Measurements from ENCODE around the gene ZNF483. TPM values are rescaled to one million over a fixed set of nuclear protein-coding genes. Genes with fewer than 3 reads are reported as not detected.

Gene ZNF483
- total and polyA plus RNA-seq, 12 donors, result 1.2 to 25.1 (median 16.6) TPM

DNA sequence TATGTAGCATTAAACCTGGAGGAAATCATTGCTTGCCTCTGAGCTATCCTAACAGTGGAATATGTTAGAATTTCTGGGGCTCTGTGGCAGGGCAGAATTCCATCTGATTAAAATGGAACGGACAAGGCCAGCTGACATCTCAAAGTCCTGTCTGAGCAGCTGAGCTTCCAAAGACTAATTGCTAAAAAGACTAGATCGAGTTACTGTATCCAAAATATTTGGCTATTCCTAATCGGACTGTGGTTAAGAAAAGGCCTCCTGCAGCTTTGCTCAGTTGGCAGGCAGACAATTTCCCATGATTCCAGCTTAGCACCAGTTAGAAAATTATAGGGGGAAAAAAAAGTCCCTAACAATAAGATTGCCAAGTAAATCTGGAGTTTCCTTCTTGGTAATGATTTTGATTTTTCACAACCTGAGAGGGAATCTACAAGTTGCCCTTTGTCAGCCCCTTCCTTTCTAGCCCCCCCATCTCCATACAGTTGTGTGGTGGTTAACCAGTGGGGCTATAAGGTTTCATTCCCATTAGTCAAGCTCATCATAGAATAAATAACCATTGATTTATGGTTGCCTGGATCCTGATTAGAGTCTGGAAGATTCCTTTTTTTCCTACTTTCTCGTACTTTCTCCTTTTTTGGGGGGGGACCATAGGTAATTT is 48.1 kb downstream of the ZNF483 start:
- no peaks in the 10 kb centered on the region for H3K4me1 ChIP-seq (replicated peaks in 1 of 2)
- H3K9me3 ChIP-seq (replicated peaks in 1 of 3), result no peaks in the 10 kb centered on the region
- H3K4me3 ChIP-seq, result no peak overlapping the region
- TF ChIP-seq CTCF (IDR thresholded peaks at IDR 0.05) (no peak), POLR2A (IDR thresholded peaks at IDR 0.05) (no peak)
- peaks cover 0 to 78% of the 10 kb centered on the region in 2 donors for H3K36me3 ChIP-seq (replicated peaks in 1 of 2)
- intact Hi-C loops (cut with DNase I), result loop anchor here in 1 of 2 donors (10.0 kb wide), 1 partner anchor 148 kb away; no protein-coding TSS in a partner anchor
- DNase-seq, result peak in 6 of 7 donors; percentile 14 to 61 (median 41)
- WGBS, 4 donors, result 32 to 47% (median 42%) methylated on average over 4 of the region's 4 CpGs
- no peak overlapping the region for H3K27ac ChIP-seq
- no peaks in the 10 kb centered on the region for H3K27me3 ChIP-seq

- H3K4me3 ChIP-seq, result no peak overlapping the region
- H3K27me3 ChIP-seq, result no peaks in the 10 kb centered on the region
- WGBS, 4 donors, result 30 to 53% (median 40%) methylated on average over 3 of the region's 3 CpGs
- peaks cover 0 to 6% of the 10 kb centered on the region in 2 donors for H3K4me1 ChIP-seq (replicated peaks in 1 of 2)
- TF ChIP-seq POLR2A (IDR thresholded peaks at IDR 0.05), result no peak
- no peak for TF ChIP-seq CTCF (IDR thresholded peaks at IDR 0.05)
- peak overlapping the region in 2 of 5 donors; percentile 32 to 37 for H3K27ac ChIP-seq
- H3K36me3 ChIP-seq (replicated peaks in 1 of 2), result peaks cover 0 to 53% of the 10 kb centered on the region in 2 donors
- no peaks in the 10 kb centered on the region for H3K9me3 ChIP-seq (replicated peaks in 1 of 3)
- intact Hi-C loops (cut with DNase I), result no loop called here
- DNase-seq, result peak; percentile 78 to 93 (median 90)
These were observed 57.9 kb downstream of the ZNF483 start for GRCh38 chr9:111582888-111583287.

DNA sequence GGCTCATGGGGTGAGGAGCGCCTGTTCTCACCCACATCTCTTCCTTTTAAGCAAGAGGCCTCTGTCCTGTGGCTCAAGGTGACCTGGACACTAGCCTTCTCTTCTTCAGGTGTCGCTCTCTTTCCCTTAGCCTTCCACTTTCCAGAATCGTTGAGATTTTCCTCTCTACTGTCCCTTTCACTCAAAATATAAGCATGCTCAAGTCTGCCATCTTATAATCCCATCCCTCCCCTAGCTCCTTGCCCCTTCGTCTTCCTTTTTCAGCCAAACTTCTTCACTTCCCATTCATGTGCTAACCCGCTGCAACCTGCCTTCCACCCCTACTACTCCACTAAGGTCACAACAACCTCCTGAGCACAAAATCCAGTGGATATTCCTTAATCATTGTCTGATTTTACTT is 61.4 kb downstream of the ZNF483 start:
- no peak overlapping the region for H3K27ac ChIP-seq
- H3K36me3 ChIP-seq (replicated peaks in 1 of 2), result peaks cover 0 to 29% of the 10 kb centered on the region in 2 donors
- intact Hi-C loops (cut with DNase I), result no loop called here
- H3K4me3 ChIP-seq, result no peak overlapping the region
- no peaks in the 10 kb centered on the region for H3K27me3 ChIP-seq
- no peaks in the 10 kb centered on the region for H3K9me3 ChIP-seq (replicated peaks in 1 of 3)
- DNase-seq, result peak in 1 of 7 donors; percentile 17
- TF ChIP-seq POLR2A (IDR thresholded peaks at IDR 0.05) (no peak), CTCF (IDR thresholded peaks at IDR 0.05) (no peak)
- peaks cover 0 to 6% of the 10 kb centered on the region in 2 donors for H3K4me1 ChIP-seq (replicated peaks in 1 of 2)
- 94 to 97% (median 96%) methylated on average over 5 of the region's 5 CpGs for WGBS, 4 donors

DNA sequence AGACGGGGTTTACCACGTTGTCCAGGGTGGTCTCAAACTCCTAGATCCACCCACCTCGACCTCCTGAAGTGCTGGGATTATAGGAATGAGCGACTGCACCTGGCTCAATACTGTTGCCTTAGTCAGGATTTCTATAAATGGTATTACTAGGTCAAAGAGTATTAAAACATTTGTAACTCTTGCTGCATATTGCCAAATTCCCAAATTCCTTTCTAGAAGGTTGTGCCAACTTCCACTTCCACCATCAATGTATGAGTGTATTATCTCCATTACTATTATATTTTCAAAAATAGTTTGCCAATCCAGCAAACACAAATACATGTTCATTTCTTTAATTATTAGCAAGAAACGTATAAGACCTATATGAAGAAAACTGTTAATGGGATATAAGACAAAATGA is 63.9 kb downstream of the ZNF483 start:
- 82 to 86% (median 85%) methylated on average over 5 of the region's 5 CpGs for WGBS, 4 donors
- Histone ChIP-seq H3K9me3 (replicated peaks in 1 of 3) (no peaks in the 10 kb centered on the region), H3K36me3 (replicated peaks in 1 of 2) (peaks cover 0 to 40% of the 10 kb centered on the region in 2 donors), H3K4me3 (no peak overlapping the region), H3K27ac (no peak overlapping the region), H3K4me1 (replicated peaks in 1 of 2) (no peaks in the 10 kb centered on the region), H3K27me3 (no peaks in the 10 kb centered on the region)
- intact Hi-C loops (cut with DNase I), result no loop called here
- TF ChIP-seq POLR2A (IDR thresholded peaks at IDR 0.05) (no peak), CTCF (IDR thresholded peaks at IDR 0.05) (no peak)
- DNase-seq, result no peak
